Peyer's patch (tissue), 4 donors: ENCODE results near the gene CSF1R. TPM values are rescaled to one million over a fixed set of nuclear protein-coding genes. Genes with fewer than 3 reads are reported as not detected.

Source experiments
- DNase-seq, 3 donors: peaks; one replicate each; pipeline ENCODE4 v3.0.0-alpha.2; 2017 to 2019
- H3K27ac ChIP-seq, 4 donors: fragments of 200-600 bp; sonication (generic); one replicate each; pipeline ENCODE4 v1.5.1; 2016 to 2019
- H3K27me3 ChIP-seq, 2 donors: fragments of 200-600 bp; sonication (generic); one replicate each; pipeline ENCODE4 v1.5.1; 2019
- H3K36me3 ChIP-seq, 3 donors: fragments of 200-600 bp; sonication (generic); one replicate each; pipeline ENCODE4 v1.5.1; 2016 to 2019
- H3K4me1 ChIP-seq, 4 donors: fragments of 200-600 bp; sonication (generic); one replicate each; pipeline ENCODE4 v1.5.1; 2016 to 2019
- H3K4me3 ChIP-seq, 4 donors: fragments of 200-600 bp; sonication (generic); 1 replicate in 3 of 4; 2 replicates in 1 of 4; pipeline ENCODE4 v1.5.1; 2016 to 2019; ENCODE audit warnings: mild to moderate bottlenecking in 1 of 4
- H3K9me3 ChIP-seq, 4 donors: fragments of 200-600 bp; sonication (generic); one replicate each; pipeline ENCODE4 v1.5.1; 2016 to 2019; ENCODE audit warnings: mild to moderate bottlenecking in 1 of 4
- CTCF ChIP-seq, 6 experiments: fragments of 450-650 bp in 4 of 6; fragments of 200-600 bp in 2 of 6; sonication (generic) in 1 of 6; IDR thresholded peaks; one replicate each; pipeline ENCODE4 v1.5.1; 2017 to 2019; ENCODE audit warnings: antibody characterized with exemption in 6 of 6, mild to moderate bottlenecking in 3 of 6, moderate library complexity in 1 of 6
- POLR2A ChIP-seq, 2 donors: fragments of 450-650 bp; IDR thresholded peaks; one replicate each; pipeline ENCODE4 v1.5.1; 2017; ENCODE audit warnings: antibody characterized with exemption in 2 of 2, mild to moderate bottlenecking in 2 of 2, moderate library complexity in 2 of 2
- total RNA-seq, 4 donors: library from RNA; depleted of rRNA; stranded (reverse); fragments of >200 nt; gene quantifications; one replicate each; pipeline ENCODE4 v1.1.0, GENCODE V29; 2016

Gene CSF1R
- total RNA-seq, 4 donors from 2014 or later = 2.1 to 24.8 (median 13.5) TPM

- TF ChIP-seq POLR2A (IDR thresholded peaks at IDR 0.05) (no peak), CTCF (IDR thresholded peaks at IDR 0.05) (no peak)
- Histone ChIP-seq H3K4me3 (no peak overlapping the region), H3K27ac (no peak overlapping the region), H3K27me3 (no peaks in the 10 kb centered on the region), H3K36me3 (no peaks in the 10 kb centered on the region), H3K4me1 (peaks cover 0 to 10% (median 0%) of the 10 kb centered on the region in 4 donors), H3K9me3 (no peaks in the 10 kb centered on the region)
- DNase-seq = peak in 1 of 3 donors; percentile 19
Measured at GRCh38 chr5:150077996-150078801, 8.2 kb downstream of the CSF1R start.

GRCh38 chr5:150077060-150077459, 9.3 kb downstream of the CSF1R start:
- Histone ChIP-seq H3K9me3 (no peaks in the 10 kb centered on the region), H3K36me3 (no peaks in the 10 kb centered on the region), H3K4me1 (peaks cover 0 to 9% (median 0%) of the 10 kb centered on the region in 4 donors), H3K4me3 (no peak overlapping the region), H3K27me3 (no peaks in the 10 kb centered on the region), H3K27ac (no peak overlapping the region)
- DNase-seq = no peak
- no peak for TF ChIP-seq POLR2A (IDR thresholded peaks at IDR 0.05)
- no peak for TF ChIP-seq CTCF (IDR thresholded peaks at IDR 0.05)

- TF ChIP-seq CTCF (IDR thresholded peaks at IDR 0.05) (peak in 1 of 6 experiments; percentile 3), POLR2A (IDR thresholded peaks at IDR 0.05) (no peak)
- Histone ChIP-seq H3K36me3 (no peaks in the 10 kb centered on the region), H3K9me3 (no peaks in the 10 kb centered on the region), H3K4me1 (no peaks in the 10 kb centered on the region), H3K4me3 (no peak overlapping the region), H3K27ac (no peak overlapping the region), H3K27me3 (no peaks in the 10 kb centered on the region)
- DNase-seq = peak in 1 of 3 donors; percentile 10
Measured at GRCh38 chr5:150075806-150076205, 10.5 kb downstream of the CSF1R start.

- no peak for DNase-seq
- no peaks in the 10 kb centered on the region for H3K4me1 ChIP-seq
- TF ChIP-seq POLR2A (IDR thresholded peaks at IDR 0.05) (no peak), CTCF (IDR thresholded peaks at IDR 0.05) (no peak)
- no peak overlapping the region for H3K27ac ChIP-seq
- H3K4me3 ChIP-seq = no peak overlapping the region
- no peaks in the 10 kb centered on the region for H3K9me3 ChIP-seq
- H3K36me3 ChIP-seq = no peaks in the 10 kb centered on the region
- H3K27me3 ChIP-seq = no peaks in the 10 kb centered on the region
Measured at GRCh38 chr5:150075233-150075632, 11.1 kb downstream of the CSF1R start.

GRCh38 chr5:150073677-150074076, 12.7 kb downstream of the CSF1R start:
- Histone ChIP-seq H3K4me3 (no peak overlapping the region), H3K36me3 (no peaks in the 10 kb centered on the region), H3K4me1 (no peaks in the 10 kb centered on the region), H3K27me3 (no peaks in the 10 kb centered on the region), H3K27ac (no peak overlapping the region), H3K9me3 (no peaks in the 10 kb centered on the region)
- TF ChIP-seq POLR2A (IDR thresholded peaks at IDR 0.05) (no peak), CTCF (IDR thresholded peaks at IDR 0.05) (no peak)
- DNase-seq = no peak
